ENCODE measurements around the gene RFC5. TPM values are rescaled to one million over a fixed set of nuclear protein-coding genes. Genes with fewer than 3 reads are reported as not detected.

Gene RFC5
- total RNA-seq, 1 experiment from 2014 or later, result 55.0 TPM

DNA sequence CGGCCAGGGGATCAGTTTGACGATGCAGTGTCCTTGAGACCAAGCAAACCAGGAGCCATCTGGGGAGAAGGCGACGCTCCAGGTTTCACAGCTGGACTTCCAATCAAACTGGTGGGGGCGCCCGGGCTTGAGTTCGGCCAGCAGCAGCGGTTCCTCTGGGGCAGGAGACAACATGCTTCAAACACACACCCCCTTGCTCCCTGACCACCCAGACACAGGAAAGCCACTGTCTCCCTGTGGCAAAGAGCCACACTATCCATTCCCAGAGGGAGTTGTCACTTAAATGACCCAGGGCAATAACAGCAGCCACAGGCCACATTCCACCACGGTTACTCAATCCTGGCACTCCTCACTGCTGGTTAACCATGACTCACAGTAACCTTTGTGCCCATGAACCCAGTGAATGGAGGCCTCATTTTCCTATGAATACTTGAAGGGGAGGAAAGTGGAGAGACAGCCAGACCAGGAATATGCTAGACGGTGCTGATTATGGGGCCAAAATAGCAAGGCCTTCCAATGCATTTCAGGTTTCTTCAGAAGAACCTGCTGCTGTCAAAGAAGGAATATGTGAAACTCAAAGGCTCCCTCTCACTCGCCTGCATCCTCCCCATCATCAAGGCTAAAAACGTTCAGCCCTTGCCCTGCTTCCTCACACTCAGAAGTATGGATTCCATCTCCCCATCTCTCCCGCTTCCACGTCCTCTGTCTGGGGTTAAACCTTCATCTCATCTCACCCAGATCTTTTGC, 36.0 kb downstream of the RFC5 start:
- Histone ChIP-seq H3K4me3 (ENCODE audit: insufficient read depth, low read depth, low read length) (no peak overlapping the region), H3K27me3 (ENCODE audit: control insufficient read depth, insufficient read depth, low read length) (no peaks in the 10 kb centered on the region), H3K36me3 (replicated peaks; ENCODE audit: control insufficient read depth, insufficient read depth, low read length) (peaks cover 4% of the 10 kb centered on the region)
- no peak for DNase-seq

DNA sequence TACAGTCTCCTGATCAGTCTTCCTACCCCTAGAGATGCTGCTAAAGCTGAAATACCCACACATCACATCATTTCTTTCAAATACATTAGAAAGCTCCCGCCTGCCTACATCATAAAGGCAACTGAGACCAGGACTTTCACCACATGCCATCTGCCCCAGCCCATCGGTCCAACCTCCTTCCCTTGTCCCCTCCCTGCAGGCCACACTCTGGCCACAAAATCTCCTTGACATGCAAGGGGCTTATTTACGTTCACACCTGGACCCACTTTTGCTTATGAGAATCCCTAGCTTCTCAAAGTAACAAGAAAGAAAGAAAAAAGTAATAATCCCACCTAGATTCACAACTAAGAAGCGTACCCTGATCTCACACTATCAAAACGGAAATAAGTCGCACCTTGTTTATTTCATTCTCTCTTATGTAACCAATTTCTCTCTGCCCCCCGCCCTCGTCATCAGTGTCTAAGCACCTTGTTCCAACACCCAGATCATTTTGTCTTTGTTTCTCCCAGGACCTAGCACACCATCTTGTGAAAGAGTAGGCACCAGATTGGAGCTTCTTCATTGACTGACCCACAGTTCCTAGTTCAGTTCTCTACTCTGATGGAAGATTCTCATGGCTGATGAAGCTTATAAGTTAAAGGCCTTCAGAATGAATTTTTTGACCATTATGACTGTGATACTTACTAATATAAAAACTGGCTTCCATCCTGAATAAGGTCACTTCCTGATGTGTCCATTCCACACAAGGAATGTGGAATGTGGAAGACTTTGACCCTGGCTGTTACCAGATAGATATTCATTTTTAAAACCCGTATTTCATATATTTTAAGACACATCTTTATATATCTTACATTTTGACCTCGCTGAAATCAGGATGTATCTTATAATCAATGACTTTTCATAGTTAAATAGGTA, 36.8 kb downstream of the RFC5 start:
- DNase-seq, result no peak
- Histone ChIP-seq H3K36me3 (replicated peaks; ENCODE audit: control insufficient read depth, insufficient read depth, low read length) (peaks cover 4% of the 10 kb centered on the region), H3K27me3 (ENCODE audit: control insufficient read depth, insufficient read depth, low read length) (no peaks in the 10 kb centered on the region), H3K4me3 (ENCODE audit: insufficient read depth, low read depth, low read length) (no peak overlapping the region)

DNA sequence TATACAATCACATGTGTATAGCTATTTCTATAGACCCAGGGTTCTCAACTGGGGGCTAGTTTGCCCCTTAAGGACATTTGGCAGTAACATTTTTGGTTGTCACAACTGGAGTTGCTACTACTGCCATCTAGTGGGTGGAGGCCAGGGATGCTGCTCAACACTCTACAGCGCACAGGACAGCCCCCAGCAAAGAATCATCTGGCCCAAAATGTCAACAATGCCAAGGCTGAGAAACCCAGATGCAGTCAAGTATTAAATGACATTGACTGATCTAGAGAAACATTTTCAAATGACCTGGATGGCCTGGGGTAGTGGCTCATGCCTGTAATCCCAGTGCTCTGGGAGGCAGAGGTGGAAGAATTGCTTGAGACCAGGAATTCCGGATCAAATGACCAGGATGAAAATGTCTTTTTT, 38.6 kb downstream of the RFC5 start:
- Histone ChIP-seq H3K27me3 (ENCODE audit: control insufficient read depth, insufficient read depth, low read length) (no peaks in the 10 kb centered on the region), H3K4me3 (ENCODE audit: insufficient read depth, low read depth, low read length) (no peak overlapping the region), H3K36me3 (replicated peaks; ENCODE audit: control insufficient read depth, insufficient read depth, low read length) (peaks cover 4% of the 10 kb centered on the region)
- peak; percentile 65 for DNase-seq

DNA sequence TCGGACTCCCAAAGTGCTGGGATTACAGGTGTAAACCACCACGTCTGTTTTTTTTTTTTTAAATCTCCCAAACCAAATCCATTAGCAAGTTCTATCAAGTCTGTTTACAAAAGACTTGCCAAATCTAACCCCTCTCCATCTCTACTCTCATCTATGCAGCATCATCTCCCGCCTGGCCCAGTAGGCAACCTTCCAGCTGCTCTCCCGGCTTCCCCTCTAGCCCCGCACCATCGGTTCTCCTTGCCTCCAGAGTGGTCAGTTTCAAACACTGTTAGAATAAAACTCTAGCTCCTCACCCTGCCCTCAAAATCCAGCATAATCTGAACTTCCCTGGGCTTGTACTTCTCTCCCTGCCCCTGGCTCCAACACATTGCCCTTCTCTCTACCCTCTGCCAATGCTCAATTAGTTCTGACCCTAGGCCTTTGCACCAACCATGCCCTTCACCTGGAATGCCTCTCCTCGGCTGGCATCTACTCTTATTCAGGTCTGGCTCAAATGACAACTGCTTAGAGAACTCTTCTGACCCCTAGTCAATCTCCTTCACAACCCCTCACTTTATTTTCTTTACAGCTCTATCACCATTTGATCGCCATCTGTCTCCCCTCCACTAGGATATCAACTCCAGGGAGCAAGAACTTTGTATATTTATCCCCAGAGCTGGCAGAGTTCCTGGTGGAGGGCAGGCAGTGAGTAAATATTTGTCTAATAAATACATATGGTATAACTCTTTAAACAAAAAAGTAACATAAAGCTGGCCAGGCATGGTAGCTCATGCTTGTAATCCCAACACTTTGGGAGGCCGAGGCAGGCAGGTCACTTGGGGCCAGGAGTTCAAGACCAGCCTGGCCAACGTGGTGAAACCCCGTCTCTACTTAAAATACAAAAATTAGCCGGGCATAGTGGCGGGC, 39.6 kb downstream of the RFC5 start:
- H3K36me3 ChIP-seq (replicated peaks; ENCODE audit: control insufficient read depth, insufficient read depth, low read length), result peaks cover 4% of the 10 kb centered on the region
- no peak overlapping the region for H3K4me3 ChIP-seq (ENCODE audit: insufficient read depth, low read depth, low read length)
- no peak for DNase-seq
- no peaks in the 10 kb centered on the region for H3K27me3 ChIP-seq (ENCODE audit: control insufficient read depth, insufficient read depth, low read length)

DNA sequence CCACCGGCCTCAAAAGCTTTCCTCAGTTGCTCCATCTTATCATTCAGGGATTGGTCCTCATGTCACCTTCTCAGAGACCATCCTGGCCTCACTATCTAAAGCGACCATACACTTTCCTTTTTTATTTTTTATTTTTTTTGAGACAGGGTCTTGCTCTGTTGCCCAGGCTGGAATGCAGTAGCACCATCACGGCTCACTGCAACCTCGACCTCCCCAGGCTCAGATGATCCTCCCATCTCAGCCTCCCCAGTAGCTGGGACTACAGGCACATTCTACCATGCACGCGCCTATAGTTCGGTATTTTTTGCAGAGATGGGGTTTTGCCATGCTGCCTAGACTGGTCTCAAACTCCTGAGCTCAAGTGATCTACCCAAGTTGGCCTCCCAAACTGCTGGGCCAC, 41.7 kb downstream of the RFC5 start:
- no peak for DNase-seq
- Histone ChIP-seq H3K4me3 (ENCODE audit: insufficient read depth, low read depth, low read length) (no peak overlapping the region), H3K27me3 (ENCODE audit: control insufficient read depth, insufficient read depth, low read length) (no peaks in the 10 kb centered on the region), H3K36me3 (replicated peaks; ENCODE audit: control insufficient read depth, insufficient read depth, low read length) (no peaks in the 10 kb centered on the region)

DNA sequence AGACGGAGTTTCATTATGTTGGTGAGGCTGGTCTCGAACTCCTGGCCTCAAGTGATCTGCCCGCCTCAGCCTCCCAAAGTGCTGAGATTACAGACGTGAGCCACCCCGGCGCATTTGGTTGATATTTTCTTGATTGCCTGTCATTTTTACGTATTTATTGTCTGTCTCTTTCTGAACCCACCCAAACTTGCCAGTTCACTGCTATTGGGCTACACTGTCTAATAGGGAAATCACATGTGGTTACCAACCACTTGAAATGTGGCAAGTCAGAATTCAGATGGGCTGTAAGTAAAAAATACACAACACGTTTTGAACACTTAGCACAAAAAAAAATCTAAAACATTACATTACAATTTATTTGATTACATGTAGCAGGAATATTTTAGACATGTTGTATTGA, 42.4 kb downstream of the RFC5 start:
- no peak for DNase-seq
- no peak overlapping the region for H3K4me3 ChIP-seq (ENCODE audit: insufficient read depth, low read depth, low read length)
- H3K27me3 ChIP-seq (ENCODE audit: control insufficient read depth, insufficient read depth, low read length), result no peaks in the 10 kb centered on the region
- no peaks in the 10 kb centered on the region for H3K36me3 ChIP-seq (replicated peaks; ENCODE audit: control insufficient read depth, insufficient read depth, low read length)

DNA sequence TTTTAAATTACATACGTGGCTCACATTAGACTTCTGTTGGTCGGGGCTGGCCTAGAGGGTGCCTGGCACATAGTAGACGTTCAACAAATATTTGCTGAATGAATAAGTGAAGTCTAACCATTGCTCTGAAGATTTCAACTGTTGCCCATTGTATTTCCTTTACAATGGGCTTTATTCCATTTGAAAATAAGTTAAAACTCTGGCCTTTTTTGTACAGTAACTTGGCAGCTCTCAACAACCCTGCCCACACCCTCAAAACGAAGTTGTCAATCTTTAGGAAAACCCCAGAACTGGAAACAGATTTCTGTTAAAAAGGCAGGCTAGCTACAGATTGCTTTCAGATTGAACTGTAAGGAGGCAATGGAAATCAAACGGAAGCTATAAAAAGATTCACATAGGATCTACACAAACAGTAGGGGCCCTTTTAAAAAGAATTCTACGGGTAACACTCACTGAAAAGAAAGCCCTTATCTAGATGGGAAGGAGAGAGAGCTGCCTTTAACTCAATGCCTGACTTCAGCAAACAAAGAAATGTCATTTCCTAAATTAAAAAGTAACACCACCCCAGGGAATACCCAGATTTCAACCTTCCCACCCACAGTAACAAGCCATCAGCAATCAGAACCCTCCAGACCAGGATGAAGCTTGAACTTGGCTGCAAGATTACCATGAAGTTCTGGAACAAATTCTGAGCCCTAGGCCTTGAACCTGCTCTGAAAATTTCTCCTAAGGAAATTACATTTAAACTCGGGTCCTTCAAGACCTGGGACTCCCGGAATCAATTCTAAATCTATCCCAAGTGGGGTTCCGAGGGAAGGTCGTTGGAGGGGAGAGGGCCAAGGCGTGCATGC, 43.1 kb downstream of the RFC5 start:
- H3K4me3 ChIP-seq (ENCODE audit: insufficient read depth, low read depth, low read length), result peak overlapping the region; percentile 87
- H3K36me3 ChIP-seq (replicated peaks; ENCODE audit: control insufficient read depth, insufficient read depth, low read length), result no peaks in the 10 kb centered on the region
- no peaks in the 10 kb centered on the region for H3K27me3 ChIP-seq (ENCODE audit: control insufficient read depth, insufficient read depth, low read length)
- no peak for DNase-seq

DNA sequence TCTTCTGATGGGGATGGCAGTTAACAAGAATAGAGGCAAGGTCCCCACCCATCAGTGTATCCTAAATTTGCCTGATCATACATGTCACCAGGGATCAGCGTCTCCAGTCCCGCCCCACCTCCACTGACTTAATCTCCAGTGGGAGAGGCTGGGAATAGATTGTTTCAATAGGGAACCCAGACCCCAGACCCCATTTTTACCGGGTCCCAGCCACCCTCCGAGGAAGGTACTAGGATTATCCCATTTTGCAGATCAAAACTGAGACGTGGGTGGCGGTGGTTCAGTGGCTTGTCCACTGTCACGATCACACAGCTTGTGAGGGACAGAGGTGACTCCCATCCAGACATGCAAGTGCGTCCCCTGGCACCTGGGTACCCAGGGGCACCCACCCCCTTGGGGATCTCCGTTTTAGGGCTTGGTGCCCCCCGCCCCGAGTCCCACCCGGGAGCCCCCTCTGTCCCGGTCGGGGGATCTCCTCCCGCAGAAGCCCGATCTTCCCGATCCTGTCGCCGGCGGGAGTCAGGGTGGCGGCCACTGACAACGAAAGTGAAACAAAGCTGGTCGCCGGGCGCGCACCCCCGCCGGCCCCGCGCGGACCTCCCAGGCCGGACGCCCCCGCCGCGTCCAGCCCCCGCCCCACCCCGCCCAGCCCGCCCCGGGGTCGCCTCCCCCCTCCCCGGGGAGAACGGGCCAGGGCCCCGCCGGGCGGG, 44.0 kb downstream of the RFC5 start:
- no peaks in the 10 kb centered on the region for H3K27me3 ChIP-seq (ENCODE audit: control insufficient read depth, insufficient read depth, low read length)

DNA sequence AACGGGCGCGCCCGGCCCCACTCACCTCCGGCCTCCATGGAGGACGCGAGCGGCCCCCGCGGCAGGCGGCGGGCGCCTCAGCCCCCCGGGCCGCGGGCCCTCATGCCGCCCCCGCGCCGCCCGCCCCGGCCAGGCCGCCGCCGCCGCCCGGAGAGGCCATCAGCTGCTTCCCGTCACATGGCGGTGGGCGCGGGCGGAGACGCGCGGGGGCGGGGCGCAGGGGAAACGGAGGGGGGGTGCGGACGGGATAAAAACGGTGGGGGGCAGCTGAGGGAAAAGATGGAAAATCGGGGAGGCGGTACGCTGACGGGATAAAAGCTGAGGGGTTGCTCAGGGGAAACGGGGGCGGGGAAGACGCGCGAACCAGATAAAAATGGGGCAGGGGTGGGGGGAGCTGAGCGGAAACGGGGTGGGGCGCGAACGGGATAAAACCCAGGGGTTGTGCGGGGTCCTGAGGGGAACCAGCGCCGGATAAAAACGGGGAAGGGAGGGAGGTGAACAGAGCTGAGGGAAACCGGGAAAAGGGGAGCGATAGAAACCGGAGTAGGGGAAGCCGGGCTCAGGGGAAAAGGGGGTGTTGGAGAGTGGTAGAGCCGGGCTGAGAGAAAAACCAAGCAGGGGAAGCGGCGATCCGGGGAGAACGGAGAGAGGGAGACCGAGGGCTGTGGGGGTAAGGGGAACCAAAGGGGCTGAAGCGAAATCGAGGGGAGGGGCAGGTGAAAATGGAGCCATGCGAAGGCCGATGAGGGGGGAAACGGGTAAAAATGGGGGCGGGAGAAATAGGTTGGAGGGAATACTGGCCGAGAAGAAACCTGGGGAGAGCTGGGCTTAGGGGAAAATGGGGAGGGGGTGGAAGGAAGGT, 44.7 kb downstream of the RFC5 start, which contains the start of gene WSB2:
Gene WSB2 (minus strand): TSS at position 169 of the 862 bp plus-strand sequence. CDS start 131 bp downstream, at position 38.
- DNase-seq, result peak; percentile 91
- no peaks in the 10 kb centered on the region for H3K27me3 ChIP-seq (ENCODE audit: control insufficient read depth, insufficient read depth, low read length)

More for the DNA sequence above, 44.0 kb downstream of the RFC5 start:
- DNase-seq, result peak; percentile 34
- no peaks in the 10 kb centered on the region for H3K36me3 ChIP-seq (replicated peaks; ENCODE audit: control insufficient read depth, insufficient read depth, low read length)
- peak overlapping the region; percentile 87 for H3K4me3 ChIP-seq (ENCODE audit: insufficient read depth, low read depth, low read length)

DNA sequence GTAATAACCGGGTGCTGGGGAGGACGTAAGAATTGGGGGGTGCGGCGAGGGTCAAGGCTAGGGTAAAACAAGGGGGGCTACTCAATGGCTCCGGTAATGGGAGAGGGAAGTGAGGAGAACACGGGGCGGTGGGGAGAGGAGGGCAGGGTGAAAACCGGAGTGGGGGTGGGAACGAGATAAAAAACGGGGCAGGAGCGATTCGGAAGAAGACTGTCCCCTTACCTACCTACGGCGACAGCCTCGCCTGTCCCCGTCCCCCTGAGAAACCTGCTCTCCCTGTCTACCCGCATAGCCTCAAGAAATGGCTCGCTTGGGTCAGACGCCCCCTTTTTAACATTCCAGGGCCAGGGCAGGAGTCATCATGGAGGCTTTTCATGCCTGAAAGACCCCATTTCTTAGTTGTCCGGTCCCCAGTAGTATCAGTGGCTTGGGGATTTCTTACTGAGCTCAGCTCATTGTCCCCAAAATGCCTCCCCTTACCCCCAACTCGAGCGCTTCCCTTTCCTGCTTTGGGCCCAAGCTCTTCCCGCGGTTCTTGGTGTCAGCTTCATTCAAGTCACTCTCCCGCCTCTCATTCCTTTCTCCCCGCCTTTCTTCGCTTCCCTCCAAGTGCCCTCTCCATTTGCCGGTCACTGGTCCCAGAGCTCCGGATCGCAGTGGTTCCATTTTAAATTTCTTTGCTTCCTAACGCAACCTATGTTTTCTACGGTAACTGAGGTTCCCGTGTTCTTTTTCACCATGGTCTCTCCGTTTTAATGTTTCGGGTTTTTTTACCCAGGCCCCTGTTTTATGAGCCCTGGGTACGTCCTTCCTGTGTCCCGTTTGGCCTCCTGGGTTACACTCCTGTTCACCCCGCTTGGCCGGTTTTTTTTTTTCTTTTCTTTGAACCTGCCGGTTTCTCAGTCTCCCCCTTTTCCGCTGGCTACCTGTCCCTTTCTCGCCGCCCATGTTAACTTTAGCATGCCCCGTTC, 45.7 kb downstream of the RFC5 start:
- Histone ChIP-seq H3K27me3 (ENCODE audit: control insufficient read depth, insufficient read depth, low read length) (no peaks in the 10 kb centered on the region), H3K36me3 (replicated peaks; ENCODE audit: control insufficient read depth, insufficient read depth, low read length) (peaks cover 5% of the 10 kb centered on the region)
- DNase-seq, result peak; percentile 69

More for the DNA sequence above, 44.7 kb downstream of the RFC5 start, which contains the start of gene WSB2:
- peaks cover 3% of the 10 kb centered on the region for H3K36me3 ChIP-seq (replicated peaks; ENCODE audit: control insufficient read depth, insufficient read depth, low read length)
- H3K4me3 ChIP-seq (ENCODE audit: insufficient read depth, low read depth, low read length), result peak within 1 kb of the TSS; percentile 87

DNA sequence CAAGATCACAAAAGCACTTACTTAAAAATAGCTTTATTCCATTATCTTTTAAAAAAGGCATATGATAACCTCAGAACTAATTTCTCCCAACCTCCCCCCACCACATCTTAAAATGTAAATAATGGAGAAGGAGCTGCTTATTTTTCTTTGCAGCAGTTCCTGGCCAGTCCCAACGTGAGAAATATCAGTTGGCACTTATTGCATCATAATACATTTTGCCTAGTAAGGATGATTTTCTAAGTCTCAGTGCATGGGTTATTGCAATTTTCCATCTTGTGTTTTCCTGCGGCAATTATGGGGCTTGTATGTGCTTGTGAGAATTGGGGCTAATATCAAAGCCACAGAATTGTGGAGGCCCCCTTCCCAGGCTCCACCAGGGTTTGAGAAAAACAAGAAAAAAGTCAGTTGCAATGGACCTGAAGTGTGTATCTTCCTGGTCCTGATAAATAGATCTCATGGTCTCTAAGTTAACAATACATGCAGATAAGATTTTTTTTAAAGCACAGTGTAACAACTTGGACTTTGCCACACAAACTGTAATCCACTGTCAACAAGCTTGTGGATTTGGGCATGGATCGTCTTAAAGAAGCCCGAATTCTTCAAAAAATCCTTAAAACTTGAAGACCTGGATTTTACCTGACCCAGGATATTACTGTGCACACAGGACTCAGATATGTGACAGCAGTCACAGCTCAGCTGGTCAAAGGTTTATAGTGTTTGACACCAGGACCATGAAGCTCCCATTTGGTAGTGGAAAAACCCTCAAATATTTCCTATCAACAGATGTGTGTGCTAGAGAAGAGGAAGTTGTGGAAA, 47.3 kb downstream of the RFC5 start:
- Histone ChIP-seq H3K36me3 (replicated peaks; ENCODE audit: control insufficient read depth, insufficient read depth, low read length) (peaks cover 10% of the 10 kb centered on the region), H3K27me3 (ENCODE audit: control insufficient read depth, insufficient read depth, low read length) (no peaks in the 10 kb centered on the region), H3K4me3 (ENCODE audit: insufficient read depth, low read depth, low read length) (no peak overlapping the region)
- no peak for DNase-seq

More for the DNA sequence above, 45.7 kb downstream of the RFC5 start:
- peak overlapping the region; percentile 87 for H3K4me3 ChIP-seq (ENCODE audit: insufficient read depth, low read depth, low read length)
